Glutamatergic neuron (in vitro differentiated cells): ENCODE results near the gene HMCN1. TPM values are rescaled to one million over a fixed set of nuclear protein-coding genes. Genes with fewer than 3 reads are reported as not detected.

Experiments
- DNase-seq: peaks from one replicate; pipeline ENCODE4 v3.0.0; 2022
- H3K27ac Mint-ChIP-seq: one replicate; pipeline ENCODE4 v1.8.0; 2020; ENCODE audit warnings: mild to moderate bottlenecking, mixed read lengths, inconsistent platforms; ENCODE audit not compliant: unreplicated experiment
- H3K27me3 Mint-ChIP-seq: one replicate; pipeline ENCODE4 v1.8.0; 2020; ENCODE audit warnings: mild to moderate bottlenecking, moderate library complexity, mixed read lengths, inconsistent platforms; ENCODE audit not compliant: unreplicated experiment
- H3K36me3 Mint-ChIP-seq: one replicate; pipeline ENCODE4 v1.8.0; 2020; ENCODE audit warnings: mild to moderate bottlenecking, mixed read lengths, inconsistent platforms; ENCODE audit not compliant: unreplicated experiment
- H3K4me1 Mint-ChIP-seq: one replicate; pipeline ENCODE4 v1.8.0; 2020; ENCODE audit warnings: mild to moderate bottlenecking, low read depth, mixed read lengths, inconsistent platforms; ENCODE audit not compliant: unreplicated experiment
- H3K4me3 Mint-ChIP-seq: one replicate; pipeline ENCODE4 v1.8.0; 2020; ENCODE audit warnings: mild to moderate bottlenecking, mixed read lengths, inconsistent platforms; ENCODE audit not compliant: unreplicated experiment
- H3K9me3 Mint-ChIP-seq: one replicate; pipeline ENCODE4 v1.8.0; 2020; ENCODE audit warnings: mild to moderate bottlenecking, moderate library complexity, mixed read lengths, inconsistent platforms; ENCODE audit not compliant: unreplicated experiment
- CTCF ChIP-seq: fragments of 200-600 bp; sonication (generic); IDR thresholded peaks from one replicate; pipeline ENCODE4 v1.5.0; 2021; ENCODE audit not compliant: partially characterized antibody, unreplicated experiment
- total RNA-seq: library from RNA; stranded (reverse); fragmentation: NEBNext Ultra II Directional; extraction: Animal tissue kit (Norgen Biotek cat#: 25700); gene quantifications from one replicate; pipeline ENCODE4 v1.2.1, GENCODE V29; 2021; ENCODE audit not compliant: unreplicated experiment

The HMCN1 gene
- total RNA-seq, 1 donor from 2014 or later = 0.93 TPM

GRCh38 chr1:186118724-186119123, 384.5 kb downstream of the HMCN1 start:
- Mint-ChIP-seq H3K27ac (no peak overlapping the region), H3K36me3 (no peaks in the 10 kb centered on the region), H3K9me3 (no peaks in the 10 kb centered on the region), H3K4me3 (no peak overlapping the region), H3K4me1 (no peaks in the 10 kb centered on the region), H3K27me3 (no peaks in the 10 kb centered on the region)
- no peak for DNase-seq
- TF ChIP-seq CTCF = no peak

GRCh38 chr1:186122837-186123236, 388.6 kb downstream of the HMCN1 start:
- Mint-ChIP-seq H3K27me3 (peaks cover 2% of the 10 kb centered on the region), H3K36me3 (no peaks in the 10 kb centered on the region), H3K9me3 (peaks cover 2% of the 10 kb centered on the region), H3K4me1 (no peaks in the 10 kb centered on the region), H3K4me3 (no peak overlapping the region), H3K27ac (no peak overlapping the region)
- TF ChIP-seq CTCF = no peak
- no peak for DNase-seq

- no peaks in the 10 kb centered on the region for H3K36me3 Mint-ChIP-seq
- H3K4me3 Mint-ChIP-seq = no peak overlapping the region
- H3K27ac Mint-ChIP-seq = no peak overlapping the region
- TF ChIP-seq CTCF = no peak
- peaks cover 2% of the 10 kb centered on the region for H3K9me3 Mint-ChIP-seq
- no peaks in the 10 kb centered on the region for H3K4me1 Mint-ChIP-seq
- DNase-seq = no peak
- peaks cover 2% of the 10 kb centered on the region for H3K27me3 Mint-ChIP-seq
Measured at GRCh38 chr1:186125035-186125434, 390.8 kb downstream of the HMCN1 start.

- TF ChIP-seq CTCF = no peak
- no peaks in the 10 kb centered on the region for H3K36me3 Mint-ChIP-seq
- peaks cover 2% of the 10 kb centered on the region for H3K27me3 Mint-ChIP-seq
- peaks cover 2% of the 10 kb centered on the region for H3K9me3 Mint-ChIP-seq
- no peak for DNase-seq
- H3K4me1 Mint-ChIP-seq = no peaks in the 10 kb centered on the region
- no peak overlapping the region for H3K27ac Mint-ChIP-seq
- H3K4me3 Mint-ChIP-seq = no peak overlapping the region
Measured at GRCh38 chr1:186125511-186125910, 391.3 kb downstream of the HMCN1 start.

- TF ChIP-seq CTCF = no peak
- H3K4me1 Mint-ChIP-seq = no peaks in the 10 kb centered on the region
- H3K27me3 Mint-ChIP-seq = peaks cover 2% of the 10 kb centered on the region
- peaks cover 2% of the 10 kb centered on the region for H3K9me3 Mint-ChIP-seq
- H3K4me3 Mint-ChIP-seq = no peak overlapping the region
- H3K27ac Mint-ChIP-seq = no peak overlapping the region
- no peak for DNase-seq
- H3K36me3 Mint-ChIP-seq = no peaks in the 10 kb centered on the region
Measured at GRCh38 chr1:186129758-186130157, 395.6 kb downstream of the HMCN1 start.
